Muscle layer of duodenum (tissue), 2 donors: ENCODE results near the gene CLDND2.
A peak's percentile ranks its signal among the peaks of the same experiment; 100 is the strongest.

ENCODE experiments used
- H3K27ac ChIP-seq: one replicate; pipeline ENCODE4 v1.7.0; 2013; ENCODE audit warnings: mild to moderate bottlenecking, low read length
- H3K27me3 ChIP-seq: one replicate; pipeline ENCODE4 v1.7.0; 2013; ENCODE audit warnings: low read depth, mild to moderate bottlenecking, control low read depth, low read length
- H3K36me3 ChIP-seq, 2 donors: one replicate each; pipeline ENCODE4 v1.7.0; 2013; ENCODE audit warnings: low read length in 2 of 2, control low read depth in 1 of 2, mild to moderate bottlenecking in 1 of 2; ENCODE audit not compliant: insufficient read depth in 2 of 2, control insufficient read depth in 1 of 2
- H3K4me1 ChIP-seq, 2 donors: one replicate each; pipeline ENCODE4 v1.7.0; 2013; ENCODE audit warnings: low read length in 2 of 2, mild to moderate bottlenecking in 2 of 2, control low read depth in 1 of 2, moderate library complexity in 1 of 2; ENCODE audit not compliant: insufficient read depth in 2 of 2, control insufficient read depth in 1 of 2
- H3K4me3 ChIP-seq, 2 donors: one replicate each; pipeline ENCODE4 v1.7.0; 2013; ENCODE audit warnings: low read length in 2 of 2, low read depth in 1 of 2, mild to moderate bottlenecking in 1 of 2
- H3K9me3 ChIP-seq, 2 donors: one replicate each; pipeline ENCODE4 v1.7.0; 2013; ENCODE audit warnings: low read length in 2 of 2, control low read depth in 1 of 2, mild to moderate bottlenecking in 1 of 2; ENCODE audit not compliant: control insufficient read depth in 1 of 2
- donor health status: healthy.

The CLDND2 gene

GRCh38 chr19:51377422-51377821, 8.6 kb upstream of the CLDND2 start:
- H3K27ac ChIP-seq: no peak overlapping the region
- H3K27me3 ChIP-seq: no peaks in the 10 kb centered on the region
- H3K4me3 ChIP-seq: no peak overlapping the region
- H3K9me3 ChIP-seq: no peaks in the 10 kb centered on the region
- H3K36me3 ChIP-seq: no peaks in the 10 kb centered on the region
- H3K4me1 ChIP-seq: no peaks in the 10 kb centered on the region

- no peaks in the 10 kb centered on the region for H3K9me3 ChIP-seq
- H3K4me3 ChIP-seq: no peak overlapping the region
- H3K27ac ChIP-seq: no peak overlapping the region
- H3K4me1 ChIP-seq: no peaks in the 10 kb centered on the region
- no peaks in the 10 kb centered on the region for H3K27me3 ChIP-seq
- no peaks in the 10 kb centered on the region for H3K36me3 ChIP-seq
Measured at GRCh38 chr19:51375504-51376221, 6.9 kb upstream of the CLDND2 start.

GRCh38 chr19:51372649-51373504, 4.1 kb upstream of the CLDND2 start, which contains the start of gene NKG7:
TSS of gene NKG7 (minus strand) at chr19:51372654. CDS start at chr19:51372535, 119 bp downstream.
- no peaks in the 10 kb centered on the region for H3K36me3 ChIP-seq
- no peaks in the 10 kb centered on the region for H3K27me3 ChIP-seq
- no peak within 1 kb of the TSS for H3K27ac ChIP-seq
- H3K9me3 ChIP-seq: no peaks in the 10 kb centered on the region
- no peak within 1 kb of the TSS for H3K4me3 ChIP-seq
- peaks cover 0 to 8% of the 10 kb centered on the region in 2 donors for H3K4me1 ChIP-seq

GRCh38 chr19:51372021-51372648, 3.3 kb upstream of the CLDND2 start:
- H3K27ac ChIP-seq: no peak overlapping the region
- H3K9me3 ChIP-seq: no peaks in the 10 kb centered on the region
- no peak overlapping the region for H3K4me3 ChIP-seq
- peaks cover 0 to 8% of the 10 kb centered on the region in 2 donors for H3K4me1 ChIP-seq
- no peaks in the 10 kb centered on the region for H3K36me3 ChIP-seq
- no peaks in the 10 kb centered on the region for H3K27me3 ChIP-seq

GRCh38 chr19:51371186-51371690, 2.4 kb upstream of the CLDND2 start:
- no peaks in the 10 kb centered on the region for H3K36me3 ChIP-seq
- H3K4me3 ChIP-seq: no peak overlapping the region
- H3K4me1 ChIP-seq: peaks cover 0 to 8% of the 10 kb centered on the region in 2 donors
- H3K9me3 ChIP-seq: no peaks in the 10 kb centered on the region
- no peaks in the 10 kb centered on the region for H3K27me3 ChIP-seq
- H3K27ac ChIP-seq: no peak overlapping the region

GRCh38 chr19:51370230-51370629, 1.4 kb upstream of the CLDND2 start:
- Histone ChIP-seq H3K9me3 (no peaks in the 10 kb centered on the region), H3K36me3 (no peaks in the 10 kb centered on the region), H3K27ac (no peak overlapping the region), H3K4me1 (peaks cover 0 to 8% of the 10 kb centered on the region in 2 donors), H3K27me3 (no peaks in the 10 kb centered on the region), H3K4me3 (no peak overlapping the region)

- Histone ChIP-seq H3K36me3 (no peaks in the 10 kb centered on the region), H3K27me3 (no peaks in the 10 kb centered on the region), H3K4me1 (peaks cover 0 to 24% of the 10 kb centered on the region in 2 donors), H3K4me3 (peak overlapping the region; percentile 86 to 89), H3K9me3 (no peaks in the 10 kb centered on the region), H3K27ac (peak overlapping the region; percentile 96)
Measured at GRCh38 chr19:51367565-51368365, 1.0 kb downstream of the CLDND2 start.

GRCh38 chr19:51367255-51367564, 1.6 kb downstream of the CLDND2 start:
- Histone ChIP-seq H3K36me3 (no peaks in the 10 kb centered on the region), H3K27me3 (no peaks in the 10 kb centered on the region), H3K4me1 (peaks cover 0 to 29% of the 10 kb centered on the region in 2 donors), H3K9me3 (no peaks in the 10 kb centered on the region), H3K4me3 (peak overlapping the region; percentile 86 to 89), H3K27ac (peak overlapping the region; percentile 96)

GRCh38 chr19:51366389-51367254, 2.2 kb downstream of the CLDND2 start:
- Histone ChIP-seq H3K4me3 (peak overlapping the region; percentile 86 to 89), H3K27ac (peak overlapping the region; percentile 96), H3K4me1 (peaks cover 0 to 31% of the 10 kb centered on the region in 2 donors), H3K27me3 (no peaks in the 10 kb centered on the region), H3K36me3 (no peaks in the 10 kb centered on the region), H3K9me3 (no peaks in the 10 kb centered on the region)

GRCh38 chr19:51365965-51366388, 2.8 kb downstream of the CLDND2 start, which contains the start of gene ETFB:
TSS of gene ETFB (minus strand) at chr19:51366388. CDS start at chr19:51366326, 62 bp downstream.
- Histone ChIP-seq H3K4me1 (peaks cover 0 to 31% of the 10 kb centered on the region in 2 donors), H3K9me3 (no peaks in the 10 kb centered on the region), H3K4me3 (peak within 1 kb of the TSS; percentile 89 to 99), H3K27ac (peak within 1 kb of the TSS; percentile 96), H3K27me3 (no peaks in the 10 kb centered on the region), H3K36me3 (no peaks in the 10 kb centered on the region)
